Measurements from ENCODE around the gene ENPP7. TPM values are rescaled to one million over a fixed set of nuclear protein-coding genes. Genes with fewer than 3 reads are reported as not detected.
"Not testable (repeated sequence)": the region's sequence is repeated elsewhere in the genome, so short reads cannot be mapped to it uniquely, and the experiment has no call there.

The ENPP7 gene
- total RNA-seq, 2 experiments from 2014 or later = not detected

DNA sequence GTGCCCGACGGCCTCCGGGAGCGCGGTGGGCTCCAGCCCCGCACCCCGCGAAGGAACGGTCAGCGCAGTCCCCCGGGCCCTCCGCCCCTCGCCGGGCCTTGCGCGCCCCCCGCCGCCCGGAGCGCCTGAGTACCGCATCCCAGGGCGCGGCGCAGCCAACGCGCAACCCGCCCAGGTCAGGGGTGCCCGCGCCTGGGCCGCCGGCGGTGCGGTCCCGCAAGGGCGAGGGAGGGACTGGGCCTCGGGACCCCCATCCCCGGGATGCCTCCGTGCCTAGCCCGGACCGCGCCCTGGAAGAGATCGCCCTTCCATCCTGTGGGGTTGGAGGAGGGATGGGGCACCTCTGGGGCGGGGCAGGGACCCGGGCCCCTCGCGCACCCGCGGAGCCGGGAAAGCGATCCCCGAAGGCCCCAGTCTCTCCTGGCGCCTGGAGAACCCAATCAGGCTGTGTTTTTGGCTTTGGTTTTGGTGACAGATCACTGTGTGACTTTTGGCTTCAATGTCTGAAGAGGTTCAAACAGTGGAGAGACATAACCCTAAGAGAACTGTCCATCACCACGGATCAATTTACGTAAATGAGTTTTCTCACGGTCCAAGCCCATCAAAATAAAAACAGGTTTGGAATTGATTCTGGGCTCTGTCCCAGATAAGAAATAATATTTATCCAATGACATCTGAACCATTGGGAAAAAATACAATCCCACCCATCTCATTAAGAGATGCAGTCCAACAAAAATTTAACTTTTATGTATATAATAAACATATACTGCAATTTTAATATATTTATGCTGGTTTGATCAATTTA lies 17.8 kb downstream of the ENPP7 start:
- no peak for DNase-seq
- H3K27ac Mint-ChIP-seq = no peak overlapping the region
- no peaks in the 10 kb centered on the region for H3K9me3 Mint-ChIP-seq
- H3K36me3 Mint-ChIP-seq = no peaks in the 10 kb centered on the region
- peaks cover 63% of the 10 kb centered on the region for H3K27me3 Mint-ChIP-seq
- H3K4me3 Mint-ChIP-seq = no peak overlapping the region
- peaks cover 10% of the 10 kb centered on the region for H3K4me1 Mint-ChIP-seq

GRCh38 chr17:79749156-79749815 lies 18.5 kb downstream of the ENPP7 start:
- peaks cover 64% of the 10 kb centered on the region for H3K27me3 Mint-ChIP-seq
- H3K36me3 Mint-ChIP-seq = no peaks in the 10 kb centered on the region
- H3K4me3 Mint-ChIP-seq = no peak overlapping the region
- H3K9me3 Mint-ChIP-seq = no peaks in the 10 kb centered on the region
- H3K27ac Mint-ChIP-seq = no peak overlapping the region
- no peak for DNase-seq
- H3K4me1 Mint-ChIP-seq = peaks cover 10% of the 10 kb centered on the region

DNA sequence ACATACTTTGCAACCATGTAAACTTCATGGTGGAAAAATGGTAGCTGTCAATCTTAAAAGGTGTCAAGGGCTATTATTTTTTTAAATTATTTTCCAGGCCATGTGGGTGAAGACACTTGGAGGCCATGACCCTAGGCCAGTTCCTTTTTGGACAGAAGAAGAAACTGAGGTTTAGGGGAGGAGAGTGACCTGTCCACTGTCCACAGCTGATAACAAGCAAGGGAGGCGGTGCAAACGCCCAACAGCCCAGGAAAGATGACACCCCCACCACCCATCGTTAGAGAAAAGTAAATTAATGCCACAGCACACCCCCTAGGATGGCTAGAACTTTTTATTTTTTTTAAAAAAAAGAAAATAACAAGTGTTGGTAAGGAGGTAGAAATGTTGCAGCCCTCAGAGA lies 19.2 kb downstream of the ENPP7 start:
- peaks cover 62% of the 10 kb centered on the region for H3K27me3 Mint-ChIP-seq
- H3K4me1 Mint-ChIP-seq = peaks cover 10% of the 10 kb centered on the region
- H3K4me3 Mint-ChIP-seq = no peak overlapping the region
- H3K27ac Mint-ChIP-seq = no peak overlapping the region
- DNase-seq = no peak
- H3K36me3 Mint-ChIP-seq = no peaks in the 10 kb centered on the region
- H3K9me3 Mint-ChIP-seq = no peaks in the 10 kb centered on the region

- H3K9me3 Mint-ChIP-seq = no peaks in the 10 kb centered on the region
Measured at GRCh38 chr17:79750650-79751545, 20.2 kb downstream of the ENPP7 start.

GRCh38 chr17:79752175-79752574 lies 21.4 kb downstream of the ENPP7 start:
- Mint-ChIP-seq H3K9me3 (no peaks in the 10 kb centered on the region), H3K4me3 (no peak overlapping the region), H3K4me1 (peaks cover 5% of the 10 kb centered on the region), H3K27me3 (peaks cover 47% of the 10 kb centered on the region), H3K27ac (no peak overlapping the region), H3K36me3 (no peaks in the 10 kb centered on the region)
- peak; percentile 32 for DNase-seq

More at GRCh38 chr17:79750650-79751545, 20.2 kb downstream of the ENPP7 start:
- H3K27ac Mint-ChIP-seq = no peak overlapping the region
- peaks cover 9% of the 10 kb centered on the region for H3K4me1 Mint-ChIP-seq
- H3K4me3 Mint-ChIP-seq = no peak overlapping the region
- no peak for DNase-seq
- no peaks in the 10 kb centered on the region for H3K36me3 Mint-ChIP-seq
- peaks cover 58% of the 10 kb centered on the region for H3K27me3 Mint-ChIP-seq

GRCh38 chr17:79754370-79754769 lies 23.6 kb downstream of the ENPP7 start:
- Mint-ChIP-seq H3K27ac (no peak overlapping the region), H3K9me3 (no peaks in the 10 kb centered on the region), H3K4me1 (peaks cover 3% of the 10 kb centered on the region), H3K27me3 (peaks cover 39% of the 10 kb centered on the region), H3K36me3 (no peaks in the 10 kb centered on the region), H3K4me3 (no peak overlapping the region)
- no peak for DNase-seq

DNA sequence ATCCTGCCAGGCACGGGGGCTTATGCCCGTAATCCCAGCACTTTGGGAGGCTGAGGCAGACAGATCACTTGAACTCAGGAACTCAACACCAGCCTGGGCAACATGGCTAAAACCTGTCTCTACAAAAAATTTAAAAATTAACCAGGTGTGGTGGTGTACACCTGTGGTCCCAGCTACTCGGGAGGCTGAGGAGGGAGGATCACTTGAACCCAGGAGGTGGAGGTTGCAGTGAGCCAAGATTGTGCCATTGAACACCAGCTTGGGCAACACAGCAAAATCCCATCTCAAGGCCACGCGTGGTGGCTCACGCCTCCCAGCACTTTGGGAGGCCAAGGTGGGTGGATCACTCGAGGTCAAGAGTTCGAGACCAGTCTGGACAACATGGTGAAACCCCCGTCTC lies 24.2 kb downstream of the ENPP7 start:
- peaks cover 34% of the 10 kb centered on the region for H3K27me3 Mint-ChIP-seq
- H3K27ac Mint-ChIP-seq, H3K4me3 Mint-ChIP-seq: not testable (repeated sequence)

DNA sequence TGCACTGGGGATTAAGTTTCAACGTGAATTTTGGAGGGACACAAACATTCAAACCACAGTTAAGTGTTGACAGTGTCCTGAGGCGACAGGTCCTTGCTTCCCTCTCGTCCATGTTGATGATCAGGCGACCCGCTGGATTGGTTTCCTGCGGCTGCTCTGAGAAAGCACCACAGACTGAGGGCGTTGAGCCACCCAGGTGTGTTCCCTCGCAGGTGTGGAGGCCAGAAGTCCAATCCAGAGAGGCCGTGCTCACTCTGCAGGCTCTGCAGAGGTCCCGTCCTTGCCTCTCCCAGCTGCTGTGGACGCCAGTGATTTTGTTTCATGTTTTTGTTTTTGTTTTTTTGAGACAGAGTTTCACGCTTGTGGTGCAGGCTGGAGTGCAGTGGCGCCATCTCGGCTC lies 24.8 kb downstream of the ENPP7 start:
- Mint-ChIP-seq H3K4me3 (no peak overlapping the region), H3K27me3 (peaks cover 30% of the 10 kb centered on the region), H3K36me3 (no peaks in the 10 kb centered on the region), H3K4me1 (peaks cover 3% of the 10 kb centered on the region), H3K27ac (no peak overlapping the region), H3K9me3 (no peaks in the 10 kb centered on the region)
- no peak for DNase-seq

More for the DNA sequence above, 24.2 kb downstream of the ENPP7 start:
- DNase-seq, H3K36me3 Mint-ChIP-seq, H3K9me3 Mint-ChIP-seq, H3K4me1 Mint-ChIP-seq: not testable (repeated sequence)

GRCh38 chr17:79757140-79757745 lies 26.5 kb downstream of the ENPP7 start:
- no peak for DNase-seq
- Mint-ChIP-seq H3K9me3 (no peaks in the 10 kb centered on the region), H3K4me1 (no peaks in the 10 kb centered on the region), H3K27ac (no peak overlapping the region), H3K36me3 (no peaks in the 10 kb centered on the region), H3K4me3 (no peak overlapping the region), H3K27me3 (peaks cover 14% of the 10 kb centered on the region)

DNA sequence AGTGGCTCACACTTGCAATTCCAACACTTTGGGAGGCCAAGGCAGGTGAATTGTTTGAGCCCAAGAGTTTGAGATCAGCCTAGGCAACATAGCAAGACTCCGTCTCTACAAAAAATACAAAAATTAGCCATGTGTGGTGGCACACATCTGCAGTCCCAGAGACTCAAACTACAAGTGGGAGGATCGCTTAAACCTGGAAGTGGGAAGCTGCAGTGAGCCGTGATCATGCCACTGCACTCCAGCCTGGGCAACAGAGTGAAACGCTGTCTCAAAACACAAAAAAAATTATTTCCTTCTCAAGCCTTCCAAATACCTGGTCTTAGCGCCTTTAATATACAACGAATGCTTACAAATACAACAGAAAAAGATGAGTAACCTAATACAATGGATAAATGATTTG lies 27.5 kb downstream of the ENPP7 start:
- Mint-ChIP-seq H3K4me3 (no peak overlapping the region), H3K4me1 (no peaks in the 10 kb centered on the region), H3K36me3 (no peaks in the 10 kb centered on the region), H3K9me3 (no peaks in the 10 kb centered on the region), H3K27ac (no peak overlapping the region), H3K27me3 (peaks cover 11% of the 10 kb centered on the region)
- no peak for DNase-seq

DNA sequence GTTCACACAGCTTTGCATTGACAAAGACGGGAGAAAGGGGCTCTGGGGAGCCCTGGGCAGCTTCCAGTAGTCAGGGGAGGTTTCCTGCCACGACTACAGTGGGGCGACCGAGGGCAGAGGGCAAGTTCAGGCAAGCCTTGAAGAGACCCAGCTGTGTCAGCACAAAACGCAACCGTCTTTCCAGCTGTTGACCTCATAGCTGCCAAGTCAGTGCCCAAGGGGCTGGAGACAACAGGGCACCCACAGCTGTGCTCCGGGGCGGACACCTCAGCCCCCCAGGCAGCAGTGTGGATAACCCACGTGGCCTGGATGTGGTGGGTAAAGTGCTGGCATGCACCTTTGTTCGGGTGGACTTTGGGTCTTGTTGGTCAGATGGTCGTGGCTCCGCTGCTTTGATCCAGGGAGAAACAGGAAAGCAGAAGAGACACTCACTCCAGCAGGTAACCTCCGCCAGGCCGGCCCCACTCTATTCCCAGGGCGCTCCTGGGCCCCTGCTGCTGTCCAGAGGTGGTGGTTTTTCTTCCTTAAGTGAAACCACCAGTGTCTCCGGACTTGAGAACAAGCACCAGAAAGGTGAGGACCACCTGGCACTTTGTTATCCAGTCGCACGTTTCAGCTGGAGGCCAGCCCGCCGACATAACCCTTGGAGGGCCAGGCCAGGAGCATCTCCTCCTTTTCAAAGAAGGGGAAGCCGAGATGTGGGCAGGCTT lies 29.6 kb downstream of the ENPP7 start:
- Mint-ChIP-seq H3K27me3 (peaks cover 8% of the 10 kb centered on the region), H3K4me3 (no peak overlapping the region), H3K4me1 (no peaks in the 10 kb centered on the region), H3K27ac (no peak overlapping the region), H3K36me3 (no peaks in the 10 kb centered on the region), H3K9me3 (no peaks in the 10 kb centered on the region)
- DNase-seq = no peak

DNA sequence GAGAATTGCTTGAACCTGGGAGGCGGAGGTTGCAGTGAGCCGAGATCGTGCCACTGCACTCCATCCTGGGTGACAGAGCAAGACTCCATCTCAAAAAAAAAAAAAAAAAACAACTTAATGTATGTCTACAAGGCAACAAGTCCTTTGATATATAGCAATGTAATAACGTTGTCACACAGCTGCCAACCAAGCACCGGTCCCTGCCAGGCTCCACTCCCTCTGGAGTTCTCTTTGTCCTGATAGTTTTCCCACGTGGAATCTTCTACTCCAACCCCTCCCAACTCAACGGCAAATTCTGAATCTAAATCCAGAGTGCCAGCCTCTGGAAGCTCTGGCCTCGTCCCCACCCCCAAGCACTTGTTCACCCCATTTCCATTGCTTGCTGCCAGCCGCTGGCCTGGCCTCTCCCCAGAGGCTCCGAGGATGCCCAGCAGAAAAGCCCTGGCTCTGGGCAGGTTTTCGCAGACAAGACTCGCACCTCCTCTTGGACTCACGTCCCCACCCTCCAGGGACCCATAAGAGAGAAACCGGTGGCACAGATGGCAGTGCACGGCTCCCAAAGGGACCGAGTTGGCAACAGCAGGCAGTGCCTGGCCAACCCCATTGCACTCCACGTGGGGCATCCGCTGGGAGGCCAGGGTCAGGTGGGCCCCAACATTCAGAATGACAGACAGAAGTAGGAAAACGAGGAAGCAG lies 31.3 kb downstream of the ENPP7 start:
- no peak for DNase-seq
- Mint-ChIP-seq H3K9me3 (no peaks in the 10 kb centered on the region), H3K27me3 (peaks cover 8% of the 10 kb centered on the region), H3K27ac (no peak overlapping the region), H3K4me3 (no peak overlapping the region), H3K4me1 (no peaks in the 10 kb centered on the region), H3K36me3 (no peaks in the 10 kb centered on the region)

- Mint-ChIP-seq H3K4me1 (no peaks in the 10 kb centered on the region), H3K4me3 (no peak overlapping the region), H3K36me3 (no peaks in the 10 kb centered on the region), H3K9me3 (no peaks in the 10 kb centered on the region), H3K27ac (no peak overlapping the region), H3K27me3 (peaks cover 7% of the 10 kb centered on the region)
- no peak for DNase-seq
Measured at GRCh38 chr17:79765708-79766107, 35.0 kb downstream of the ENPP7 start.
